ENCODE results near the gene SLC2A6. TPM values are rescaled to one million over a fixed set of nuclear protein-coding genes. Genes with fewer than 3 reads are reported as not detected.

Gene SLC2A6
- total and polyA plus RNA-seq, 2 experiments from 2014 or later: 7.3 to 10.6 TPM

GRCh38 chr9:133433351-133433843 lies 45.5 kb downstream of the SLC2A6 start:
- Histone ChIP-seq H3K79me2 (no peaks in the 10 kb centered on the region), H2AFZ (no peak overlapping the region), H3K4me3 (no peak overlapping the region), H3K36me3 (replicated peaks; ENCODE audit: insufficient read depth, low read depth) (no peaks in the 10 kb centered on the region), H4K20me1 (ENCODE audit: insufficient read depth, poor library complexity, severe bottlenecking) (no peaks in the 10 kb centered on the region), H3K27me3 (no peaks in the 10 kb centered on the region), H3K27ac (no peak overlapping the region), H3K9me2 (replicated peaks; ENCODE audit: insufficient read depth) (no peaks in the 10 kb centered on the region), H3K4me2 (no peak overlapping the region), H3K9me3 (ENCODE audit: low read depth) (no peaks in the 10 kb centered on the region), H3K4me1 (ENCODE audit: insufficient read depth) (peaks cover 4% of the 10 kb centered on the region)
- no peak for DNase-seq (ENCODE audit: low spot score)
- TF ChIP-seq EZH2phosphoT487 (IDR thresholded peaks at IDR 0.05; ENCODE audit: low read depth, severe bottlenecking, unreplicated experiment): no peak
- no peak for TF ChIP-seq CTCF (IDR thresholded peaks at IDR 0.05; ENCODE audit: poor library complexity)
- TF ChIP-seq EZH2 (IDR thresholded peaks at IDR 0.05; ENCODE audit: borderline replicate concordance): no peak
- WGBS (ENCODE audit: low lambda C conversion rate, missing lambda C conversion rate): 88% methylated on average over 11 of the region's 11 CpGs

DNA sequence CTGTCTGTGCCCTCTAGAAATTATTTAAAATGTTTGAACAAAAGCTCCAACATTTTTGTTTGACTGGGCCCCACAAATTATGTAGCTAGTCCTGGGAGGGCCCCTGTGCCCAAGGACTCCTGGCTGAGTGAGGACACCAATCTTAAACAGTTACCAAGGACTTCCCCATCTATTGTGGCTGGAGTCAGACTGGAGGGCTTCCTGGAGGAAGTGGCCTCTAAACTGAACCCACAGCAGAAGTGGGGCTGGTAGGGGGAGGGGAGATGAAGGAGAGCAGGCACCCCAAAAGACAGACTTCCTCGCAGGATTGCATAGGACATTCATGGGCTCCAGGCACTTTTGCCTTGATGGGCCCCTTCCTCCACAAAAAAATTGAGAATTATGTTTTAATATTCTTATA lies 48.7 kb downstream of the SLC2A6 start:
- DNase-seq (ENCODE audit: low spot score): no peak
- TF ChIP-seq EZH2phosphoT487 (IDR thresholded peaks at IDR 0.05; ENCODE audit: low read depth, severe bottlenecking, unreplicated experiment): no peak
- Histone ChIP-seq H3K36me3 (replicated peaks; ENCODE audit: insufficient read depth, low read depth) (no peaks in the 10 kb centered on the region), H4K20me1 (ENCODE audit: insufficient read depth, poor library complexity, severe bottlenecking) (no peaks in the 10 kb centered on the region), H3K27ac (no peak overlapping the region), H3K9me2 (replicated peaks; ENCODE audit: insufficient read depth) (no peaks in the 10 kb centered on the region), H2AFZ (no peak overlapping the region), H3K27me3 (no peaks in the 10 kb centered on the region), H3K4me3 (no peak overlapping the region), H3K9me3 (ENCODE audit: low read depth) (no peaks in the 10 kb centered on the region), H3K79me2 (no peaks in the 10 kb centered on the region), H3K4me1 (ENCODE audit: insufficient read depth) (peaks cover 8% of the 10 kb centered on the region), H3K4me2 (no peak overlapping the region)
- WGBS (ENCODE audit: low lambda C conversion rate, missing lambda C conversion rate): 97% methylated on average over 1 of the region's 1 CpG

DNA sequence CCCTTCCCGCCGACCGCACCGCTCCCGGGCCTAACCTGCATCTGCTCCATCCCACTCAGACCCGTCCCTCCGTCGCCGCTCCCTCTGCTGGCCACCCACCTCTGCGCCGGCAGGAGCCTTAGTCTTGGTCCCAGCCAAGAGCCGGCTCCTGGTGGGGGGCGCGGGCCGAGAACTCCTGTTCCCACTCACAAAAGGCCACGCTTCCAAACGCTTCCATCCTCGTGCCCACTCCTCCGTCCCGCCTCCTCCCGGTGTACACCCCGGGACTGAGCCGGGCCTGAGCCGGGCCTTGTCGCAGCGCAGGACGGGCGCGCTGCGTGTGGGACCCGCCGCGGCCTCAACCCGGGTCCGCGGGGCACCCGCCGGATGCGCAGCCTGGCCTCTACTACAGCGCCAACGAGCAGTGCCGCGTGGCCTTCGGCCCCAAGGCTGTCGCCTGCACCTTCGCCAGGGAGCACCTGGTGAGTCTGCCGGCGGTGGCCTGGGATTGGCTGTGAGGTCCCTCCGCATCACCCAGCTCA lies 49.2 kb downstream of the SLC2A6 start:
- H3K27ac ChIP-seq: no peak overlapping the region
- peaks cover 8% of the 10 kb centered on the region for H3K4me1 ChIP-seq (ENCODE audit: insufficient read depth)
- peak overlapping the region; percentile 68 for H2AFZ ChIP-seq
- H3K4me3 ChIP-seq: no peak overlapping the region
- H3K27me3 ChIP-seq: no peaks in the 10 kb centered on the region
- TF ChIP-seq CTCF (IDR thresholded peaks at IDR 0.05; ENCODE audit: poor library complexity) (peak; percentile 48), EZH2 (IDR thresholded peaks at IDR 0.05; ENCODE audit: borderline replicate concordance) (no peak)
- H3K4me2 ChIP-seq: peak overlapping the region; percentile 87
- H3K36me3 ChIP-seq (replicated peaks; ENCODE audit: insufficient read depth, low read depth): no peaks in the 10 kb centered on the region
- H3K9me3 ChIP-seq (ENCODE audit: low read depth): no peaks in the 10 kb centered on the region
- peak; percentile 70 for DNase-seq (ENCODE audit: low spot score)
- 13% methylated on average over 49 of the region's 49 CpGs for WGBS (ENCODE audit: low lambda C conversion rate, missing lambda C conversion rate)
- no peaks in the 10 kb centered on the region for H4K20me1 ChIP-seq (ENCODE audit: insufficient read depth, poor library complexity, severe bottlenecking)
- no peaks in the 10 kb centered on the region for H3K9me2 ChIP-seq (replicated peaks; ENCODE audit: insufficient read depth)
- H3K79me2 ChIP-seq: no peaks in the 10 kb centered on the region

DNA sequence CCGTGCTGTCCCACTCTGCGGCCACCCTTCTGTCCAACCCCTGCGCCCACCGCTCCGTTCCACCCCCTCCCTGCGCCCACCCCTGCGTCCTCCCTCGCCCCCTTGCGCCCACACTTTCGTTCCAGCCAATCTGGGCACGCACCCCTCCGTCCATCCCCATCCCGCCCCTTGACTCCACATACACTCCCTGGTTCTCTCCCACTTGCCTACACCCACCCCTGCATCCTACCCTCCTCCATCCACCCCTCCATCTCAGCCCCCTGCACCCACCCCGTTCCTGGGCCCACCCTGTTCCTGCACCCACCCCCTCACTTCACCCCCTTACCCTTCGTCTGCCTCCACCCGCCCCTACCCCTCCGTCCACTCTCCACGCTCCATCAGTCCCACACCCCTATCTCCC lies 49.7 kb downstream of the SLC2A6 start:
- Histone ChIP-seq H3K9me2 (replicated peaks; ENCODE audit: insufficient read depth) (no peaks in the 10 kb centered on the region), H3K36me3 (replicated peaks; ENCODE audit: insufficient read depth, low read depth) (no peaks in the 10 kb centered on the region), H3K4me3 (no peak overlapping the region), H4K20me1 (ENCODE audit: insufficient read depth, poor library complexity, severe bottlenecking) (no peaks in the 10 kb centered on the region), H3K79me2 (no peaks in the 10 kb centered on the region), H2AFZ (no peak overlapping the region), H3K9me3 (ENCODE audit: low read depth) (no peaks in the 10 kb centered on the region), H3K4me2 (peak overlapping the region; percentile 87), H3K27ac (no peak overlapping the region), H3K4me1 (ENCODE audit: insufficient read depth) (peaks cover 8% of the 10 kb centered on the region), H3K27me3 (no peaks in the 10 kb centered on the region)
- TF ChIP-seq EZH2phosphoT487 (IDR thresholded peaks at IDR 0.05; ENCODE audit: low read depth, severe bottlenecking, unreplicated experiment) (no peak), CTCF (IDR thresholded peaks at IDR 0.05; ENCODE audit: poor library complexity) (no peak), EZH2 (IDR thresholded peaks at IDR 0.05; ENCODE audit: borderline replicate concordance) (no peak)
- WGBS (ENCODE audit: low lambda C conversion rate, missing lambda C conversion rate): no CpG with 5 or more reads among the region's 18 CpGs
- DNase-seq (ENCODE audit: low spot score): no peak
